Activated T-helper 9 cell treated with anti-CD3 and anti-CD28 coated beads, Interleukin-2, amount 50 U/mL, for 16 hours (primary cell): Measurements from ENCODE around the gene CACHD1.
"Not testable (repeated sequence)": the region's sequence is repeated elsewhere in the genome, so short reads cannot be mapped to it uniquely, and the experiment has no call there.

Experiments
- DNase-seq: peaks from one replicate; pipeline ENCODE4 v3.0.0-alpha.2; 2020; ENCODE audit warnings: low read depth

CACHD1 gene

GRCh38 chr1:64701886-64702285 lies 232.0 kb downstream of the CACHD1 start:
- no peak for DNase-seq

GRCh38 chr1:64702670-64703069 lies 232.7 kb downstream of the CACHD1 start:
- DNase-seq = not testable (repeated sequence)

- no peak for DNase-seq
These were observed 233.7 kb downstream of the CACHD1 start for GRCh38 chr1:64703600-64703999.

GRCh38 chr1:64705591-64705990 lies 235.7 kb downstream of the CACHD1 start:
- DNase-seq = no peak

GRCh38 chr1:64711266-64711665 lies 241.3 kb downstream of the CACHD1 start:
- DNase-seq = no peak

GRCh38 chr1:64712049-64712448 lies 242.1 kb downstream of the CACHD1 start:
- no peak for DNase-seq

GRCh38 chr1:64715186-64715585 lies 245.3 kb downstream of the CACHD1 start:
- DNase-seq = no peak

GRCh38 chr1:64721135-64721534 lies 251.2 kb downstream of the CACHD1 start:
- DNase-seq = no peak

- no peak for DNase-seq
These were observed 251.7 kb downstream of the CACHD1 start for GRCh38 chr1:64721576-64722145.

GRCh38 chr1:64727861-64728260 lies 257.9 kb downstream of the CACHD1 start:
- DNase-seq = no peak

- DNase-seq = no peak
These were observed 263.8 kb downstream of the CACHD1 start for GRCh38 chr1:64733581-64734286.

- no peak for DNase-seq
These were observed 264.3 kb downstream of the CACHD1 start for GRCh38 chr1:64734287-64734652.

- DNase-seq = not testable (repeated sequence)
These were observed 270.8 kb downstream of the CACHD1 start for GRCh38 chr1:64740687-64741086.
